ENCODE measurements around the gene AADACL2.
"Not testable (repeated sequence)": the region's sequence is repeated elsewhere in the genome, so short reads cannot be mapped to it uniquely, and the experiment has no call there.

Gene AADACL2

GRCh38 chr3:151766454-151766853 is 32.7 kb downstream of the AADACL2 start:
- DNase-seq = no peak

- peak; percentile 19 for DNase-seq
These were observed 34.7 kb downstream of the AADACL2 start for GRCh38 chr3:151768393-151768930.

- no peak for DNase-seq
These were observed 35.4 kb downstream of the AADACL2 start for GRCh38 chr3:151769175-151769574.

- no peak for DNase-seq
These were observed 37.2 kb downstream of the AADACL2 start for GRCh38 chr3:151770956-151771355.

- no peak for DNase-seq
These were observed 39.2 kb downstream of the AADACL2 start for GRCh38 chr3:151772825-151773480.

- DNase-seq = no peak
These were observed 40.5 kb downstream of the AADACL2 start for GRCh38 chr3:151774235-151774634.

- no peak for DNase-seq
These were observed 41.2 kb downstream of the AADACL2 start for GRCh38 chr3:151774910-151775309.

- DNase-seq = no peak
These were observed 41.9 kb downstream of the AADACL2 start for GRCh38 chr3:151775314-151776258.

GRCh38 chr3:151776259-151776740 is 42.6 kb downstream of the AADACL2 start:
- DNase-seq = no peak

GRCh38 chr3:151777880-151778279 is 44.2 kb downstream of the AADACL2 start:
- no peak for DNase-seq

- no peak for DNase-seq
These were observed 53.9 kb downstream of the AADACL2 start for GRCh38 chr3:151787626-151788025.

GRCh38 chr3:151788401-151788800 is 54.7 kb downstream of the AADACL2 start:
- no peak for DNase-seq

- DNase-seq = no peak
These were observed 56.2 kb downstream of the AADACL2 start for GRCh38 chr3:151789853-151790463.

- not testable (repeated sequence) for DNase-seq
These were observed 57.0 kb downstream of the AADACL2 start for GRCh38 chr3:151790763-151791162.

- DNase-seq = no peak
These were observed 58.7 kb downstream of the AADACL2 start for GRCh38 chr3:151792411-151792810.

GRCh38 chr3:151793636-151794035 is 59.9 kb downstream of the AADACL2 start:
- DNase-seq = no peak

GRCh38 chr3:151794080-151794479 is 60.4 kb downstream of the AADACL2 start:
- no peak for DNase-seq

GRCh38 chr3:151795276-151795675 is 61.5 kb downstream of the AADACL2 start:
- DNase-seq = no peak

- no peak for DNase-seq
These were observed 62.5 kb downstream of the AADACL2 start for GRCh38 chr3:151796105-151796680.

GRCh38 chr3:151798466-151798865 is 64.7 kb downstream of the AADACL2 start:
- DNase-seq = no peak

- no peak for DNase-seq
These were observed 66.7 kb downstream of the AADACL2 start for GRCh38 chr3:151800431-151800830.

GRCh38 chr3:151804267-151804666 is 70.5 kb downstream of the AADACL2 start:
- DNase-seq = no peak

GRCh38 chr3:151806838-151807237 is 73.1 kb downstream of the AADACL2 start:
- DNase-seq = no peak
